CD1c-positive myeloid dendritic cell (primary cell): Measurements from ENCODE around the gene ABI1.
A peak's percentile ranks its signal among the peaks of the same experiment; 100 is the strongest.

ENCODE experiments used
- DNase-seq: peaks from one replicate; pipeline ENCODE4 v3.0.0-alpha.2; 2016; ENCODE audit errors: extremely low spot score

Gene ABI1

DNA sequence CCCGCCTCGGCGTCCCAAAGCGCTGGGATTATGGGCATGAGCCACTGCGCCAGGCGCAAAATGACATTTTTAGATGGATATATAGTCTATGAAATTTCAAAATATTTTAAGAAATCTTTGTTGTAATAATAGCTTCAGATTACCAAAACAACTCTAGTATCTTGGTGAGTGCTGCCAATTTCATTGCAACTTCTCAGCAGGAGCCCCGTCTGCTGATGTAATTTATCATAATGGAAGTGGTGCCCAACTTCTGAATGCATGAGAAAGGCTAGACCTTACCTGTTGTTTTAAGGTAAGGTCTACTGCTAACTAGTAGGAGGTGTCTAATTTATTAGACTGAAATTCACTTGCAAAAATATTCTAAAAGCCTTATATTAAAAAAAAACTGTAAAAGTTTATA lies 143.3 kb downstream of the ABI1 start:
- DNase-seq = no peak

DNA sequence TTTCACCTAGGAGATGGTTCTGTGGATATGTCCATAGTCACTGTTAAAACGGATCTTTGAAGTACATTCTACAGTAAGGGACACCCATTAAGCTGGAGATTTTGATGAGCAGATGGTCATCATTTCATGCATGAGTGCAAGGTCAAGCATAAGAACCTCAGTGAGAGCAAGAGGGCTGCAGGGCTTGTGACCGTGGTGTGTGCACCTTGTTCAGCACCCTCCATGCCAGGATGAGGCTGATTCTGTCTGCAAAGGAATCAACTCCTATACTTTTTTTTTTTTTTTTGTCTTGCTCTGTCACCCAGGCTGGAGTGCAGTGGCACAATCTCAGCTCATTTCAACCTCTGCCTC lies 145.6 kb downstream of the ABI1 start:
- no peak for DNase-seq

DNA sequence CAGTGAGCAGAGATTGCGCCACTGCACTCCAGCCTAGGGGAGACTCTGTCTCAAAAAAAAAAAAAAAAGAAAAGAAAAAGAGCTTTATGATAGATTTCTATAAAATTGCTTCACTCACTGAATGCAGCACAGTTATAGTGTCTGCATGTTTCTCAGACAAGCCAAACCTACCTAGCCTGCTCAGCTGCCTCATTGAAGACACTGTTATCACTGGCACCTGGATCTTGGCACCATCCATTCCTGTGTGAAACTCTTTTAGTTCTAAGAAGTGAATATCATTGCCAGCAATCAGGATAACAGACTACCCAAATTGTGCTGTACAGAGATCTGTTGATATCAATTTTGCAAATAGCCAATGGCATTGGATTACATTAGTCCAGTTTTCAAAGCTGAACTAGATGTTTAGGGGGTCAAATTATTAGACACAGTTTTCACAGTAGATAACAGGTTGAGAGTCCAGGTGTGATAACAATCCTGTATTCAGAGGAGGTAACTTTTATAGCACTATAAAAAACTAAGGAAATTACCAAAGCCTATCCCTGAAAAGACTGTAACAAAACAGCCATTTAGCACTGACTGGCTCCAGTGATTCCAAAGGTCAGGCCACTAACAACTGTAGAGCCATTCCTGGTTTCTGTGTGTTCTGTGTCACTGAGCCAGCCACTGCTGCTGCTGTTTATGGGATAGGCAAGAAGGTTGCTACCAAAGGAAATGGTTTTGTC lies 146.2 kb downstream of the ABI1 start:
- no peak for DNase-seq

DNA sequence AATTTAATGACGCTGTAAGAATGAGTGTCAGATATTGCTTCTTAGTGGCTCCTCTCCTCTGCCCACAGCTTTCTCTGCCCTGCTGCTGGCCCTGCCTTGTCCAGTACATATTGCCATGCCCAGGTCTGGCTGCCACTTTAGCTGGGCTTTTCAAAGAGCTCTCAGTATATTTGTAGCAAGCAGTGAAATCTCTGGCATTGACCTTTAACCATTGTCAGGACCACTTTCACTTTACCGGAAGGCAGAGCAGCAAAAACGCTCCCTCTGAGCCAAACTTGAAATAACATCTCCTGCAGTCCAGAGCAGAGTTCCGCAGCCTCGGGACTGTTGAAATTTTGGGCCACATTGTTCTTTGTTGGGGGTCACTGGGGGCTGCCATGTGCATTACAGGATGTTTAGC lies 149.4 kb downstream of the ABI1 start:
- no peak for DNase-seq

DNA sequence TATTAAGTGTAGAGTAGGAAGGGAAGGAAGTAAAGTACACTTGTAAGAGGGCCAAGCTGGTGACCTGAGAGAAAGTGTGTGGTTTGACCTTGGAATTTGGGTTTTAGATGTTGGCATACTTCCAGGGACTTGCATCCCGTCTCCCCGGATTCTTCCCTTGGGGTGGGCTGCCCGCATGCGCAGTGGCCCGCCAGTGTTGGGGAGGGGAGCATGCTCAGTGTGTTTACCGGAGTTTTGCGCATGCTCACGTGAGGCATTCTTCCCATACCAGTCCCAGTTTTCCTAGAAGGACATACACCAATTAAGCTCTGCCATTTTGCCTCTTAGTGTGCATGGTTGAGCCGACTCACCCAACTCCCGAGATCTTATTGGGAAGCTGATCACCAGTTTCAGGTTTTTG lies 153.8 kb downstream of the ABI1 start:
- no peak for DNase-seq

DNA sequence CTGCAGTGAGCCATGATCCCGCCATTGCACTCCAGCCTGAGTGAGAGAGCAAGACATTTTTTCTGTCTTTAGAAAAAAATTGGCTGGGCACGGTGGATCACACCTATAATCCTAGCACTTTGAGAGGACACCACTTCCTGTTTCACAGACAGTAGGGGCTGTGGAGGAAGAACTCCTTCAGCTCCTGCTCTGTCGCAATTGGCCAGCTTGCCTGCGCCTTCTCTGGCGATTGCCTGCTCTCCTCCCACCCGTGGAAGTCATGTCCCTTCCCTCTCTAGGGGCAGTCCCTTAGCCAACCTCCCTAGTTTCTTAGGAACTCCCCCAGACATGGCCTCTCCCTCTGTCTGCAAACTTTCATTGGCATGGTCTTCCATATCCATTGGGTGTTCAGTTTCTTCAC lies 154.6 kb downstream of the ABI1 start:
- DNase-seq = peak; percentile 77

DNA sequence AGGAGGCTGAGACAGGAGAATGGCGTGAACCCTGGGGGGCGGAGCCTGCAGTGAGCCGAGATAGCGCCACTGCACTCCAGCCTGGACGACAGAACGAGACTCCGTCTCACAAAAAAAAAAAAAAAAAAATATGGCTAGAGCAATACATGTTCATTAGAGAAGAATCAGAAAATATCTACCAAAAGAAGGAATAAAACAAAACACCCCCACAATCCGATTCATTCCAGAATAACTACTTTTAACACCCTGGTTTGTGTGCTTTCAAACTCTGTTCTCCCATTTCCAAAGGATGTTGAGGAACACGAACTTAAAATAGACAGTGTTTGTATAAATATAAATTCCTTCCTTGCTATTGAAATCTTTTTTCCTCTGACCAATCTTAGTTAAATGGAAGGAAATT lies 156.8 kb downstream of the ABI1 start:
- no peak for DNase-seq

DNA sequence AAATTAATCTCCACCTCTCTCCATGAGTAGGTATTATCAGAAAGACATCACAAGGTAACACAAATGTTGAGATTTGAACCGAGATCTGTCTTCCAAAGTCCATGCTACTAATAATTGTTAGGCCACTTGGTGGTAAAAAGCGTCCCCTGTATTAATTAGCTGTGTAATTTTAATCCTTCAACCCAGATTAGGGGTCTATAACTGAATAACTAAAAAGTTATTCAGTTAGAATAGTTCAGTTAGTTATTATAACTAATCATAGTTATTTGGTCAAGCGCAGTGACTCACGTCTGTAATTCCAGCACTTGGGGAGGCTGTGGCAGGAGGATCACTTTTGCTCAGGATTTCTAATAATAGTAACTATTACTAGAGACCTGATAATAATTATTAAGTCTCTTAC lies 157.7 kb downstream of the ABI1 start:
- no peak for DNase-seq

DNA sequence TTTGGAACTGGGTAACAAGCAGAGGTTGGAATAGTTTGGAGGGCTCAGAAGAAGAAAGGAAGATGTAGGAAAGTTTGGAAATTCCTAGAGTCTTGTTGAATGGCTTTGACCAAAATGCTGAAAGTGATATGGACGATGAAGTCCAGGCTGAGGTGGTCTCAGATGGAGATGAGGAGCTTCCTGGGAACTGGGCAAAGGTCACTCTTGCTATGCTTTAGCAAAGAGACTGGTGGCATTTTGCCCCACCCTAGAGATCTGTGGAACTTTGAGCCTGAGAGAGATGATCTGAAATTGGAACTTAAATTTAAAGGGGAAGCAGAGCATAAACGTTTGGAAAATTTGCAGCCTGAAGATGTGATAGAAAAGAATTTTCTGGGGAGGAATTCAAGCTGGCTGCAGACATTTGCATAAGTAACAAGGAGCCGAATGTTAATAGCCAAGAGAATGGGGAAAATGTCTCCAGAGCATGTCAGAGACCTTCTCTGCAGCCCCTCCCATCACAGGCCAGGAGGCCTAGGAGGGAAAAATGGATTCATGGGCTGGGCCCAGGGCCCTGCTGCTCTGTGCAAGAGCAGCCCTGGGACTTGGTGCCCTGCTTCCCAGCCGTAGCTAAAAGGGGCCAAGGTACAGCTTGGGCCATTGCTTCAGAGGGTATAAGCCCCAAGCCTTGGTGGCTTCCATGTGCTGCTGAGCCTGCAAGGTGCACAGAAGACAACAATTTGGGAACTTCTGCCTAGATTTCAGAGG lies 159.7 kb downstream of the ABI1 start:
- DNase-seq = no peak

DNA sequence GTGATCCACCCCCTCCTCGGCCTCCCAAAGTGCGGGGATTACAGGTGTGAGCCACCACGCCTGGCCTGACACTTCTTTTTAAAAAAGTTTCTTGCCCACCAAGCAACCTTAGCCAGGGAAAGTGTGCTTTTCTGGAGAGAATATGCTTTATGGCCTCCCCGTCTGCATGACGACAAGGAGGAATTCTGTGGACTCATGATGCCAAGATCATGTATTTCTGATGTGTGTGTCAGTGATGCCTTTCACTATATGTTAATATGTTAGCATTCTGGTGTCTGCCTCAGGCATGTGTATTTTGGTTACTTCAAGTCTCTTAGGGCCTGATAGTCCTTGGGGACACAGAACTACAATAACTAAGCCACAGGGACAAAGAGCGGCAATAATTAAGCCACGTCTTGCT lies 161.1 kb downstream of the ABI1 start:
- DNase-seq = no peak

DNA sequence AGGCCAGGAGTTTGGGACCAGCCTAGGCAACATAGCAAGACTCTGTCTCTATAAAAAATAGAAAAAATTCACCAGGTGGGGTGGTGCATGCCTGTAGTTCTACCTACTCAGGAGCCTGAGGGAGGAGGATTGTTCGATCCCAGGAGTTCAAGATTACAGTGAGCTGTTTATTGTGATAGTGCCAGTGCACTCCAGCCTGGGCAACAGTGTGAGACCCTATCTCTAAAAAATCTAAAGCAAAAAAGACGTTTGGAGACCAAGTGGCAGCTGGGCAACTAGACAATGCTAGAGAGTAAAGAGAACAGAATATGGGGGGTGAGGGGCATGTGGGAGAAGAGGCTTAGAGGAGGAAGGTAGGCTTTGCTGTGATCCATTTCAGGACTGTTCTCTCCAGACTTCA lies 161.8 kb downstream of the ABI1 start:
- no peak for DNase-seq

DNA sequence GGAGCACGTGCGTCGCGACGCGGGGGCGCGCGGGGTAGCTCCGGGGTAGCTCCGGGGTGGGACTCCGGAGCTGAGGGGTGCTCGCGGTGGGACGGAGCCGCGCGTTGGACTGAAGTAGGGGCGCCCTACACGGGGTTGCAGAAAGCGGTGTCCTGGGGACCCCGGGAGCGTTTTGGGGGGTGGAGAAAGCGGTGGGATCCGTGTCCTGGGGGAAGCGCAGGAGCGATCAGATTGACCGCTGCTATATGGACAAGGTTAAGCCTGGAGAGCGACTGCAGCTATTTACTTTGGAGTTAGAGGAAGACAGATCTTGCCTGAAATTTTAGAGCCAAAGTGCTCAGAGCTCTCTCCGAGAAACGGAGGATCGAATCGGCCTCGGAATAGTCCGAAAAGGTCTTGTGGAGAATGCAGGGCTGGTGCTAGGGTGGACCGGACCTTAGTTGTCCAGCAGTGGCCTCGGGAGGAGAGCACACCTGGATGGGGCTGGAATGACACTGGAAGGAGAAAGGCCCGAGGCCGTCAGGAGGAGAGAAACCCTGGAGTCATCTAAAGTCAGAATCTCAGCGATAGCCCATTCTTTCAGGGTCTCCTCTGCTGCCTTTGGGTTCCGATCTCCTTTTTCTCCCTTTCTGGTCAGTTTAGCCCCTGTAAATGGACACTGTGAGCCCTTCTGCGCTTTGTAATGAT lies 162.7 kb downstream of the ABI1 start:
- DNase-seq = no peak

DNA sequence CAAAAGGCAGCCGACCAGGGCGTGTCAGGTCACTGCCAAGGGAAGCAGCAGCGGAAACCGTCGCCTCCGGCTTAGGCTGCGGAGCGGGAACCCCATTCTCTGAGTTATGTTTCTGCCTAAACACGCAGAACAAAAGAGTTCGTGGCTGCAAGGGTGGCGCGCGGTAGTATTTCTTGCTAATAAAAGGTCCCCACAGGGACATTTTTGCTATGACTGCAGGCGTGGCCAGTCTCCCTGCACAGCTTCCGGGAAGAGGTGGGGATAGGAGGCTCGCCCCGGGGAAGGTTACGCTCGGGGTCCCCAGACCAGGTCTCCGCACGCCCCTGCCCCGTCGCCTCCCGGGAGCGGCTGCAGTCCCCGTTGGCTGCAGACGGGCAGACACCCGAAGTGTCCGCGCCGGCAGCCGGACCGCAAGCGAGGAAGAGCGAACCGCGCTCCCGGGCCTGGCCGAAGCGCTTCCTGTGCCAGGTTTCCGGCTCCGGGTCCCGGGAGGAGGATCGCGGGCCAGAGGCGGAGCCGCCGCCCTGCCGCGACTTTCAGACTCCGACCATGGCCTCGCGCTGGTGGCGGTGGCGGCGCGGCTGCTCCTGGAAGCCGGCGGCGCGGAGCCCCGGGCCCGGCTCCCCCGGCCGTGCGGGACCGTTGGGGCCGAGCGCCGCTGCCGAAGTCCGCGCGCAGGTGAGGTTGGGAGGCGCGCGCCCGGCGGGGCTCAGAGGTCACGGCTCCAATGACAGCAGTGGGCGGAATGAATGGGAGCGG lies 163.4 kb downstream of the ABI1 start, which contains the start of gene PDSS1:
Gene PDSS1, plus strand, starts transcription at position 539 of the 759 bp plus-strand sequence. Its CDS starts 11 bp downstream, at position 550.
- peak; percentile 90 for DNase-seq

DNA sequence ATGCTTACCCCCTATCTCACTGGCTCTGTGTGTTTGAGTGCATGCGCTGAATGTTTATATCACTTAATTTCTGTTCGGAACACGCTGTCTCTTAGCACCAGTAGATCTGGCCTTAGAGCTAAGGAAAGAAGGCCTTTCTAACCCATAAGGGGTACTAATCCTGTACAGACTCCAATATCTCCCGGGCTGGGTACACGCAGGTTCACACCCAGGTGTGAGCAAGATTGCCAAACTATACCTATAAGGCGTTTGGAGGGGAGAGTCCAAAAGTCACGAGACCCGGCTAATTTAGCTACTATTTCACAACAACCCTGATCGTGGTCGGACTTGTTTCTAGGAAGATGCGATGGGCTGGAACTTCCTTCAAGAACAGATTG lies 164.0 kb downstream of the ABI1 start:
- DNase-seq = no peak
